K562 (cell line): ENCODE data around the gene HCN3. TPM values are rescaled to one million over a fixed set of nuclear protein-coding genes. Genes with fewer than 3 reads are reported as not detected.

Experiments used
- BHLHE40 ChIP-seq: IDR thresholded peaks from 2 replicates; pipeline ENCODE4 v1.6.1; 2011; ENCODE audit warnings: low read length, improper control_type of control experiment
- CEBPG ChIP-seq, 3 experiments: fragments of 200-800 bp in 1 of 3; sonication (Bioruptor generic) in 1 of 3; sonication (generic) in 1 of 3; formaldehyde crosslinking in 1 of 3; IDR thresholded peaks in 2 of 3; conservative IDR thresholded peaks in 1 of 3; 2 replicates each; pipeline versions ENCODE4 v1.6.1 to v1.8.0; 2016 to 2022; ENCODE audit warnings: missing compliant biosample characterization in 2 of 3, missing genetic modification characterization in 2 of 3, mild to moderate bottlenecking in 1 of 3, missing genetic modification reagents in 1 of 3
- CREBBP ChIP-seq: IDR thresholded peaks from one replicate; pipeline ENCODE4 v1.6.1; 2012; ENCODE audit warnings: low read depth, mild to moderate bottlenecking, control low read depth, inconsistent platforms, low read length
- EGR1 ChIP-seq: fragments of 450-650 bp; conservative IDR thresholded peaks from 2 replicates; pipeline ENCODE4 v1.6.1; 2017; ENCODE audit warnings: mild to moderate bottlenecking
- ESRRA ChIP-seq: fragments of 450-650 bp; IDR thresholded peaks from 2 replicates; pipeline ENCODE4 v1.6.1; 2014; ENCODE audit warnings: low read depth, mild to moderate bottlenecking, moderate library complexity, borderline replicate concordance
- FOS ChIP-seq: IDR thresholded peaks from 3 replicates; pipeline ENCODE4 v1.6.1; 2011; ENCODE audit not compliant: insufficient read length; ENCODE audit errors: extremely low read depth
- GABPB2 ChIP-seq: fragments of 250-450 bp; sonication (Bioruptor Pico); conservative IDR thresholded peaks from 2 replicates; pipeline ENCODE4 v1.5.1; 2021; ENCODE audit warnings: mild to moderate bottlenecking
- GTF2A2 ChIP-seq: IDR thresholded peaks from 2 replicates; pipeline ENCODE4 v1.6.1; 2016; ENCODE audit warnings: mild to moderate bottlenecking, missing genetic modification characterization, missing compliant biosample characterization
- HDAC8 ChIP-seq: fragments of 450-650 bp; IDR thresholded peaks from 2 replicates; pipeline ENCODE4 v1.6.1; 2016; ENCODE audit warnings: mild to moderate bottlenecking, missing genetic modification characterization, moderate library complexity, missing compliant biosample characterization
- MAFF ChIP-seq: IDR thresholded peaks from 2 replicates; pipeline ENCODE4 v1.6.1; 2012; ENCODE audit warnings: low read length, improper control_type of control experiment
- MAFK ChIP-seq: IDR thresholded peaks from 2 replicates; pipeline ENCODE4 v1.6.1; 2011; ENCODE audit warnings: low read length, improper control_type of control experiment
- MTA2 ChIP-seq: fragments of 450-650 bp; IDR thresholded peaks from 2 replicates; pipeline ENCODE4 v1.6.1; 2016; ENCODE audit warnings: low read depth
- NFYB ChIP-seq: IDR thresholded peaks from 2 replicates; pipeline ENCODE4 v1.6.1; 2011; ENCODE audit warnings: mild to moderate bottlenecking, moderate library complexity; ENCODE audit not compliant: insufficient read length; ENCODE audit errors: extremely low read depth
- POLR2B ChIP-seq: fragments of 450-650 bp; IDR thresholded peaks from 2 replicates; pipeline ENCODE4 v1.6.1; 2018; ENCODE audit warnings: low read depth; ENCODE audit not compliant: partially characterized antibody
- PTBP1 ChIP-seq: fragments of 200-400 bp; formaldehyde crosslinking; IDR thresholded peaks from 2 replicates; pipeline ENCODE4 v1.6.1; 2017; ENCODE audit warnings: low read depth, low read length
- RBFOX2 ChIP-seq: fragments of 200-400 bp; formaldehyde crosslinking; IDR thresholded peaks from 2 replicates; pipeline ENCODE4 v1.6.1; 2017; ENCODE audit warnings: low read depth, mild to moderate bottlenecking, low read length, moderate library complexity
- RFX5 ChIP-seq: IDR thresholded peaks from 2 replicates; pipeline ENCODE4 v1.6.1; 2011; ENCODE audit warnings: low read depth, mild to moderate bottlenecking, improper control_type of control experiment, low read length
- SAFB ChIP-seq: fragments of 200-400 bp; formaldehyde crosslinking; IDR thresholded peaks from 2 replicates; pipeline ENCODE4 v1.6.1; 2017; ENCODE audit warnings: low read depth, low read length, borderline replicate concordance
- TGIF2 ChIP-seq: sonication (generic); formaldehyde crosslinking; IDR thresholded peaks from 2 replicates; pipeline ENCODE4 v1.8.1; 2022; ENCODE audit warnings: mild to moderate bottlenecking, missing genetic modification reagents, moderate library complexity
- WHSC1 ChIP-seq: IDR thresholded peaks from one replicate; pipeline ENCODE4 v1.6.1; 2012; ENCODE audit warnings: low read length, control low read depth, inconsistent platforms
- ZFP36 ChIP-seq: fragments of 150-350 bp; IDR thresholded peaks from 2 replicates; pipeline ENCODE4 v1.6.1; 2018; ENCODE audit warnings: low read length, low read depth; ENCODE audit not compliant: partially characterized antibody
- ZFX ChIP-seq: sonication (generic); formaldehyde crosslinking; IDR thresholded peaks from 2 replicates; pipeline ENCODE4 v1.8.0; 2022; ENCODE audit warnings: mild to moderate bottlenecking, missing genetic modification reagents, moderate library complexity
- ZNF174 ChIP-seq: fragments of 250-450 bp; sonication (Bioruptor Pico); IDR thresholded peaks from 2 replicates; pipeline ENCODE4 v1.4.0; 2020; ENCODE audit warnings: mild to moderate bottlenecking
- ZNF212 ChIP-seq: fragments of 450-650 bp; formaldehyde crosslinking; IDR thresholded peaks from 2 replicates; pipeline ENCODE4 v1.4.0; 2020; ENCODE audit warnings: mild to moderate bottlenecking
- ZNF444 ChIP-seq: fragments of 250-450 bp; sonication (Bioruptor Pico); IDR thresholded peaks from 2 replicates; pipeline ENCODE4 v1.4.0; 2020; ENCODE audit warnings: mild to moderate bottlenecking, moderate library complexity
- ZNF57 ChIP-seq: fragments of 450-650 bp; formaldehyde crosslinking; IDR thresholded peaks from 2 replicates; pipeline ENCODE4 v1.4.0; 2020; ENCODE audit warnings: mild to moderate bottlenecking, moderate library complexity
- polyA plus RNA-seq, 8 experiments: library from polyadenylated mRNA; depleted of rRNA in 4 of 8; stranded (reverse) in 5 of 8; unstranded in 3 of 8; fragments of >200 nt; fragmentation: Nextera tagmentation in 2 of 8; fragmentation: Illumina TruSeq in 1 of 8; extraction: Ambion mirVana in 2 of 8; extraction: Trizol in 1 of 8; gene quantifications; 2 replicates each; pipeline versions ENCODE4 v1.2.1 to v1.2.3, GENCODE V29; 2011 to 2014; ENCODE audit warnings: inconsistent platforms in 1 of 8, missing spikeins in 1 of 8
- total RNA-seq, 7 experiments: library from RNA; depleted of rRNA in 6 of 7; stranded (reverse); fragments of >200 nt in 6 of 7; fragmentation: Illumina TruSeq in 2 of 7; extraction: Trizol in 2 of 7; gene quantifications; 2 replicates each; pipeline versions ENCODE4 v1.2.1 to v1.2.3, GENCODE V29; 2011 to 2021; ENCODE audit warnings: low replicate concordance in 1 of 7
- TF ChIP-seq, protein P1 (sequence below): fragments of 450-650 bp; IDR thresholded peaks from 2 replicates; pipeline ENCODE4 v1.6.1; 2016; ENCODE audit warnings: mild to moderate bottlenecking
- TF ChIP-seq, protein P2 (sequence below): fragments of 450-650 bp; IDR thresholded peaks from 2 replicates; pipeline ENCODE4 v1.7.0; 2016; ENCODE audit warnings: borderline replicate concordance

Gene HCN3
- total and polyA plus RNA-seq, 9 of the 15 experiments (the other 6 are each of a cell fraction or from before 2014, with no cell fraction given): 0.91 to 9.7 (median 3.9) TPM

- TF ChIP-seq, protein P1, sequence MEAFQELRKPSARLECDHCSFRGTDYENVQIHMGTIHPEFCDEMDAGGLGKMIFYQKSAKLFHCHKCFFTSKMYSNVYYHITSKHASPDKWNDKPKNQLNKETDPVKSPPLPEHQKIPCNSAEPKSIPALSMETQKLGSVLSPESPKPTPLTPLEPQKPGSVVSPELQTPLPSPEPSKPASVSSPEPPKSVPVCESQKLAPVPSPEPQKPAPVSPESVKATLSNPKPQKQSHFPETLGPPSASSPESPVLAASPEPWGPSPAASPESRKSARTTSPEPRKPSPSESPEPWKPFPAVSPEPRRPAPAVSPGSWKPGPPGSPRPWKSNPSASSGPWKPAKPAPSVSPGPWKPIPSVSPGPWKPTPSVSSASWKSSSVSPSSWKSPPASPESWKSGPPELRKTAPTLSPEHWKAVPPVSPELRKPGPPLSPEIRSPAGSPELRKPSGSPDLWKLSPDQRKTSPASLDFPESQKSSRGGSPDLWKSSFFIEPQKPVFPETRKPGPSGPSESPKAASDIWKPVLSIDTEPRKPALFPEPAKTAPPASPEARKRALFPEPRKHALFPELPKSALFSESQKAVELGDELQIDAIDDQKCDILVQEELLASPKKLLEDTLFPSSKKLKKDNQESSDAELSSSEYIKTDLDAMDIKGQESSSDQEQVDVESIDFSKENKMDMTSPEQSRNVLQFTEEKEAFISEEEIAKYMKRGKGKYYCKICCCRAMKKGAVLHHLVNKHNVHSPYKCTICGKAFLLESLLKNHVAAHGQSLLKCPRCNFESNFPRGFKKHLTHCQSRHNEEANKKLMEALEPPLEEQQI: no peak
- no peak for TF ChIP-seq POLR2B
- TF ChIP-seq, protein P2, sequence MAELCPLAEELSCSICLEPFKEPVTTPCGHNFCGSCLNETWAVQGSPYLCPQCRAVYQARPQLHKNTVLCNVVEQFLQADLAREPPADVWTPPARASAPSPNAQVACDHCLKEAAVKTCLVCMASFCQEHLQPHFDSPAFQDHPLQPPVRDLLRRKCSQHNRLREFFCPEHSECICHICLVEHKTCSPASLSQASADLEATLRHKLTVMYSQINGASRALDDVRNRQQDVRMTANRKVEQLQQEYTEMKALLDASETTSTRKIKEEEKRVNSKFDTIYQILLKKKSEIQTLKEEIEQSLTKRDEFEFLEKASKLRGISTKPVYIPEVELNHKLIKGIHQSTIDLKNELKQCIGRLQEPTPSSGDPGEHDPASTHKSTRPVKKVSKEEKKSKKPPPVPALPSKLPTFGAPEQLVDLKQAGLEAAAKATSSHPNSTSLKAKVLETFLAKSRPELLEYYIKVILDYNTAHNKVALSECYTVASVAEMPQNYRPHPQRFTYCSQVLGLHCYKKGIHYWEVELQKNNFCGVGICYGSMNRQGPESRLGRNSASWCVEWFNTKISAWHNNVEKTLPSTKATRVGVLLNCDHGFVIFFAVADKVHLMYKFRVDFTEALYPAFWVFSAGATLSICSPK: no peak
- TF ChIP-seq MAFF: no peak
- TF ChIP-seq BHLHE40: no peak
- peak; percentile 98 for TF ChIP-seq HDAC8 (tag)
- peak; percentile 13; the same call in 1 of the 2 replicates for TF ChIP-seq CEBPG (CRISPR knock-in tag; IDR thresholded peaks at IDR 0.05)
- peak in 1 of 2 experiments; percentile 23; a peak in 1 of 4 replicates for TF ChIP-seq CEBPG (tag; conservative IDR thresholded peaks at IDR 0.05 in 1 of 2, IDR thresholded peaks at IDR 0.05 in 1 of 2)
- no peak for TF ChIP-seq PTBP1
- TF ChIP-seq EGR1: no peak
- no peak for TF ChIP-seq TGIF2
- no peak for TF ChIP-seq ZNF212
- peak; percentile 91 for TF ChIP-seq ZNF444 (CRISPR knock-in tag)
- no peak for TF ChIP-seq SAFB
- no peak for TF ChIP-seq ZFX (CRISPR knock-in tag)
- TF ChIP-seq RFX5: no peak
- peak; percentile 89 for TF ChIP-seq GTF2A2 (tag)
- no peak for TF ChIP-seq MAFK
- no peak for TF ChIP-seq ESRRA
- no peak for TF ChIP-seq GABPB2
- no peak for TF ChIP-seq NFYB
- no peak for TF ChIP-seq ZFP36
- peak; percentile 90 for TF ChIP-seq ZNF57 (CRISPR knock-in tag)
- TF ChIP-seq MTA2: no peak
- peak; percentile 88; the same call in 1 of the 2 replicates for TF ChIP-seq ZNF174 (CRISPR knock-in tag)
- TF ChIP-seq WHSC1: no peak
- no peak for TF ChIP-seq FOS
- no peak for TF ChIP-seq CREBBP
- no peak for TF ChIP-seq RBFOX2
Measured at GRCh38 chr1:155307247-155307740, 30.0 kb downstream of the HCN3 start (continued).
